CD4-positive, alpha-beta T cell (primary cell): ENCODE measurements around the gene POLR2M. TPM values are rescaled to one million over a fixed set of nuclear protein-coding genes. Genes with fewer than 3 reads are reported as not detected.

Source experiments
- ATAC-seq: fragments of 200-7000 bp; cut with Tn5 transposase; one replicate; pipeline ENCODE4 v1.10.0; 2022; ENCODE audit warnings: mild to moderate bottlenecking; ENCODE audit not compliant: poor library complexity
- CTCF ChIA-PET: fragments of 350-600 bp; sonication (Branson Sonifier 250); formaldehyde crosslinking; loops from one replicate; lab custom pipeline; 2021; ENCODE audit warnings: antibody characterized with exemption, inconsistent platforms; lab: Charles Lee
- POLR2A ChIA-PET: fragments of 350-600 bp; sonication (Branson Sonifier 250); formaldehyde crosslinking; loops from one replicate; lab custom pipeline; 2021; ENCODE audit warnings: antibody characterized with exemption, inconsistent platforms; lab: Charles Lee
- DNase-seq, 14 experiments: peaks; one replicate each; pipeline ENCODE4 v3.0.0-alpha.2; 2013 to 2020; ENCODE audit warnings: mixed read lengths in 2 of 14
- H3K27ac ChIP-seq, 2 donors: one replicate each; pipeline versions ENCODE4 v1.5.1 to v1.7.0; 2013; ENCODE audit warnings: low read length in 2 of 2, low read depth in 1 of 2, mild to moderate bottlenecking in 1 of 2
- H3K27me3 ChIP-seq, 2 experiments: 1 replicate in 1 of 2; 2 replicates in 1 of 2; pipeline versions ENCODE4 v1.6.1 to v1.7.0; 2013; ENCODE audit warnings: low read length in 2 of 2, control low read depth in 1 of 2, mild to moderate bottlenecking in 1 of 2, moderate library complexity in 1 of 2; ENCODE audit not compliant: insufficient read depth in 2 of 2, control insufficient read depth in 1 of 2
- H3K36me3 ChIP-seq: one replicate; pipeline ENCODE4 v1.6.1; 2013; ENCODE audit warnings: low read length, control low read depth; ENCODE audit not compliant: insufficient read depth
- H3K4me1 ChIP-seq: one replicate; pipeline ENCODE4 v1.6.1; 2013; ENCODE audit warnings: low read length, control low read depth; ENCODE audit not compliant: insufficient read depth
- H3K4me3 ChIP-seq: one replicate; pipeline ENCODE4 v1.5.1; 2013; ENCODE audit warnings: mild to moderate bottlenecking, low read length, moderate library complexity
- H3K9me3 ChIP-seq, 2 experiments: 1 replicate in 1 of 2; 2 replicates in 1 of 2; pipeline versions ENCODE4 v1.6.1 to v1.7.0; 2013; ENCODE audit warnings: low read length in 2 of 2, mild to moderate bottlenecking in 2 of 2, control low read depth in 1 of 2, moderate library complexity in 1 of 2; ENCODE audit not compliant: control insufficient read depth in 1 of 2, insufficient read depth in 1 of 2
- H3K27ac Mint-ChIP-seq: one replicate; pipeline ENCODE4 v1.8.0; 2020; ENCODE audit warnings: mixed read lengths
- H3K27me3 Mint-ChIP-seq: one replicate; pipeline ENCODE4 v1.8.0; 2021; ENCODE audit warnings: mixed read lengths
- H3K36me3 Mint-ChIP-seq: one replicate; pipeline ENCODE4 v1.8.0; 2021; ENCODE audit warnings: low read depth, mixed read lengths
- H3K4me1 Mint-ChIP-seq: one replicate; pipeline ENCODE4 v1.8.0; 2021; ENCODE audit warnings: low read depth, mixed read lengths
- H3K4me3 Mint-ChIP-seq: one replicate; pipeline ENCODE4 v1.8.0; 2020; ENCODE audit warnings: mild to moderate bottlenecking, mixed read lengths
- H3K9me3 Mint-ChIP-seq: one replicate; pipeline ENCODE4 v1.8.0; 2020; ENCODE audit warnings: mixed read lengths
- CTCF ChIP-seq: fragments of 200-600 bp; IDR thresholded peaks from one replicate; pipeline ENCODE4 v1.8.0; 2022; ENCODE audit warnings: antibody characterized with exemption, mild to moderate bottlenecking
- intact Hi-C, 2 experiments: fragments of 100-400 bp; cut with DNase I in 1 of 2; cut with micrococcal nuclease in 1 of 2; formaldehyde crosslinking; loops; one replicate each; pipeline versions ENCODE4 v1.15.1 to v1.9.0; 2023 to 2025; cut with DNase I, micrococcal nuclease
- total RNA-seq, 174 experiments: library from RNA in 2 of 174; stranded (reverse) in 2 of 174; gene quantifications; one replicate each; pipeline ENCODE4 v1.2.3 and lab custom pipeline; 2021 to 2026

Gene POLR2M
- total RNA-seq, 2 experiments from 2014 or later, result 88.5 to 109 TPM

GRCh38 chr15:57697588-57697987 lies 8.9 kb upstream of the POLR2M start:
- Histone ChIP-seq H3K9me3 (no peaks in the 10 kb centered on the region), H3K27ac (no peak overlapping the region), H3K4me1 (no peaks in the 10 kb centered on the region), H3K4me3 (no peak overlapping the region), H3K36me3 (no peaks in the 10 kb centered on the region), H3K27me3 (no peaks in the 10 kb centered on the region)
- no peak for TF ChIP-seq CTCF
- no peak overlapping the region for H3K27ac Mint-ChIP-seq
- intact Hi-C loops, result no loop called here
- DNase-seq (no peak), ATAC-seq (no peak)
- POLR2A ChIA-PET, result no interaction called here
- no peaks in the 10 kb centered on the region for H3K9me3 Mint-ChIP-seq
- H3K27me3 Mint-ChIP-seq, result peaks cover 22% of the 10 kb centered on the region
- no peaks in the 10 kb centered on the region for H3K36me3 Mint-ChIP-seq
- H3K4me3 Mint-ChIP-seq, result no peak overlapping the region
- CTCF ChIA-PET, result interaction anchor here (1.0 kb wide), 1 partner anchor 9 kb away, joined by 3 read pairs; the partner anchor contains the start of gene POLR2M
- peaks cover 7% of the 10 kb centered on the region for H3K4me1 Mint-ChIP-seq

- intact Hi-C loops, result no loop called here
- no peak for ATAC-seq
- no peak for TF ChIP-seq CTCF
- Histone ChIP-seq H3K4me1 (peaks cover 6% of the 10 kb centered on the region), H3K27me3 (no peaks in the 10 kb centered on the region), H3K9me3 (no peaks in the 10 kb centered on the region), H3K4me3 (no peak overlapping the region), H3K36me3 (no peaks in the 10 kb centered on the region), H3K27ac (no peak overlapping the region)
- no peaks in the 10 kb centered on the region for H3K9me3 Mint-ChIP-seq
- H3K27me3 Mint-ChIP-seq, result peaks cover 22% of the 10 kb centered on the region
- H3K4me1 Mint-ChIP-seq, result peaks cover 14% of the 10 kb centered on the region
- no peaks in the 10 kb centered on the region for H3K36me3 Mint-ChIP-seq
- H3K4me3 Mint-ChIP-seq, result no peak overlapping the region
- ChIA-PET CTCF (no interaction called here), POLR2A (no interaction called here)
- DNase-seq, result no peak
- no peak overlapping the region for H3K27ac Mint-ChIP-seq
Measured at GRCh38 chr15:57698243-57698642, 8.3 kb upstream of the POLR2M start.

GRCh38 chr15:57698991-57699390 lies 7.5 kb upstream of the POLR2M start:
- ChIA-PET CTCF (no interaction called here), POLR2A (no interaction called here)
- H3K9me3 Mint-ChIP-seq, result no peaks in the 10 kb centered on the region
- no peak overlapping the region for H3K4me3 Mint-ChIP-seq
- Histone ChIP-seq H3K4me3 (no peak overlapping the region), H3K4me1 (peaks cover 9% of the 10 kb centered on the region), H3K9me3 (no peaks in the 10 kb centered on the region), H3K27ac (no peak overlapping the region), H3K36me3 (no peaks in the 10 kb centered on the region), H3K27me3 (no peaks in the 10 kb centered on the region)
- intact Hi-C loops, result no loop called here
- H3K27ac Mint-ChIP-seq, result no peak overlapping the region
- DNase-seq, result no peak
- H3K27me3 Mint-ChIP-seq, result peaks cover 22% of the 10 kb centered on the region
- H3K36me3 Mint-ChIP-seq, result no peaks in the 10 kb centered on the region
- peaks cover 21% of the 10 kb centered on the region for H3K4me1 Mint-ChIP-seq
- ATAC-seq, result no peak
- TF ChIP-seq CTCF, result no peak
